Melanocyte of skin (primary cell): ENCODE results near the gene ZNF829. TPM values are rescaled to one million over a fixed set of nuclear protein-coding genes. Genes with fewer than 3 reads are reported as not detected.

Experiments used
- small RNA-seq, 2 donors: library from RNA; depleted of rRNA; stranded (forward); fragments of <200 nt; gene quantifications; one replicate each; pipeline ENCODE3, GENCODE V24; 2012
- total RNA-seq, 2 donors: library from RNA; depleted of rRNA; stranded (reverse); fragments of >200 nt; gene quantifications; 2 replicates each; pipeline ENCODE4 v1.2.3, GENCODE V29; 2012

Gene ZNF829
- total RNA-seq = 1 to 10 TPM; 2.7 to 3.4 TPM

DNA sequence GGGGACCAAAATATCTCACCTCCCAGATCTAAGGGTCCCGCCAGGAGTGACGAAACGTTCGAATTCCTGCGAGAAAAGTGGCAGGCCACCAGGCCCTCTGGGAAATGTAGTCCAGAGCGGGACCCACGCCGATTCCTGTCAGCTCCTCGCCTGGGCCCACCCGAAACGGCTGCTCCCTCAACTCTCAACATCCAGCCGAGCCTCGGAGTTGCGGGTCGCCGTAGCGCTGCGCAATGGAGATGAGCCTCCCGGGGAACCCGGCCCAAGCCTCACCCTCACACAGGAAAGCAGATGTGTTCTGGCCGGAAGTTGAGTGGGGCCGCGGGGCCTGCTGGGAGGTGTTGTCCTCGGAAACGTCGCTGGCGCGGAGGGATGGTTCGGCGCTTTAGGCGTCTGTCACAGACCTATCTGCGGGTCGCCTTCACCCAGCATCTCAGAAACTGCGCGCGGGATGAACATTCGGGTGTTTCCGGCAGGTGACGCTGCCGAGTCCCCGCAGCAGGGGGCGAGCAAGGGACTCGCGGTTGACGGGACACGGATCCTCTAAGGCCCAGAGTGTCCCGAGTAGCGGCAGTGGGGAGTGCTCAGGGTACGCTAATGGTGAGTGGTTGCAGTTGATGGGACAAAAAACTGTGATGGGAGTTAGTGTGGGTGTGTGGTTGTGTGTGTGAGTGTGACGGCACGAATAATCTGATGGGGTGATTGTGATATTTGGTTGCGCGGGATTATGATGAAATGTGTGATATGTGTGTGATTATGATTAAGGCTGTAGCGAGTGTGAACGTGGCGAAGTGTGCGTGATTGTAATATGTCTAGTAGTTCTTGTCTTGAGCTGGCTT is at the start of gene ZNF829, which contains the start of gene ZNF568:
TSS of gene ZNF829 (minus strand) at position 300 of the 839 bp plus-strand sequence. CDS start 1,124 bp downstream, outside the sequence.
TSS of gene ZNF568 (plus strand) at position 341 of the 839 bp plus-strand sequence. CDS start 6,439 bp downstream, outside the sequence.

DNA sequence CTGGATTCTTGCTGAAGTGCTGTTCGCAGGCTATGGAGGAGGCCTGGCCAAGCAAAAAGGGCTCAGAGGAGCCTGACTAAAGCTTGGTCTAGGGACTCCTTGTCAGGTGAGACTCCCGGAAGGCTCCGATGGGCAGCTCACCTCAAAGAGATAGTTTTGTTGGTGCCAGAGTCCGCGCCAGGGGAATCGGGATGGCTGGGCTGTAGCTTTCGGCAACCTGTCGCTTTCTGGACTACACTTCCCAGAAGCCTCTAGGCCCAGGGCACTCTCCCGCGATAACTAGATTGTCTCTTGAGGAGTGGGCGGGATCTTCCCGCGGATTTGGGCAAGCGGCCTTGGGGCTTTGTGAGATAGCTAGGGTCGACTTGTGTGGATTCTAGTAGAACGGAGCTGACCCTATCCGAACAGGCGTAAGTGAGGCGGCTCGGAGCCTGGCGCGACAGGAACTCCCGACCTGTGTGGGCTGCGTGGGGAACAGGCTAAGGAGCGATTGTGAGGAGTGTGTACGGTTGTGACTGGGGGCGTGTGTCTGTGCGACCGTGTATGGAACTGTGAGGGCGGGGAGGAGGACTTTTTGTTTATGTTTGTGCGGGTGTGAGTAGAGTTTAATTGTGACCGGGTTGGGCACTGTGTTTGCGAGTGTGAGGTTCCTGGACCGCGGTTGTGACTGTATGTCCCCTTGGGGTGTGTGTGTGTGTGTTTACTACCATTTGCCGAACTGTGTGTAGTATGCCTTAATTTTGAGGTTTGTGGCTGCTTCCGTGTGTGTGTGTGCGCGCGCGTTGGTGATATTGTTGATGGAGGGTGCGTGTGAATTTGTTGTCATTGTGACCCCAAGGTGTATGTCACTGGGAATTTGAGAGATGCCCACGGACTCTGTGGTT is 65.3 kb downstream of the ZNF829 start, which contains the start of gene ZNF345:
TSS of gene ZNF345 (plus strand) at position 318 of the 884 bp plus-strand sequence. CDS start 25,955 bp downstream, outside the sequence.

Small RNAs within 50 kb of the gene (small RNA-seq; reads per million reads assigned to genes)
- gene RF00019 = 0 reads per million in 2 donors

Other genes starting within 250 kb of the ZNF829 start
- 1 to 10 TPM; 5.5 to 7.0 TPM for gene ZNF461, start 249.5 kb downstream of the ZNF829 start, total RNA-seq
- 1 to 10 TPM; 4.7 to 6.9 TPM for gene ZNF567, start 228.7 kb downstream of the ZNF829 start, total RNA-seq
- 1 to 10 TPM; 3.4 to 5.0 TPM for gene ZNF850, start 143.5 kb downstream of the ZNF829 start, total RNA-seq
- gene ZNF790, start 77.9 kb downstream of the ZNF829 start, total RNA-seq = 1 to 10 TPM; 8.7 to 10.0 TPM
- 1 to 10 TPM; 2.0 to 5.9 TPM for gene ZNF345, start 65.4 kb downstream of the ZNF829 start, total RNA-seq
- 1 to 10 TPM; 7.0 to 8.9 TPM for gene ZNF568, start within 50 bp of the ZNF829 start, total RNA-seq
- 1 to 10 TPM; 4.5 to 7.3 TPM for gene ZNF420, start 162.1 kb upstream of the ZNF829 start, total RNA-seq